Measurements from ENCODE around the gene SCUBE2.
A peak's percentile ranks its signal among the peaks of the same experiment; 100 is the strongest.
"Not testable (repeated sequence)": the region's sequence is repeated elsewhere in the genome, so short reads cannot be mapped to it uniquely, and the experiment has no call there.

Gene SCUBE2

DNA sequence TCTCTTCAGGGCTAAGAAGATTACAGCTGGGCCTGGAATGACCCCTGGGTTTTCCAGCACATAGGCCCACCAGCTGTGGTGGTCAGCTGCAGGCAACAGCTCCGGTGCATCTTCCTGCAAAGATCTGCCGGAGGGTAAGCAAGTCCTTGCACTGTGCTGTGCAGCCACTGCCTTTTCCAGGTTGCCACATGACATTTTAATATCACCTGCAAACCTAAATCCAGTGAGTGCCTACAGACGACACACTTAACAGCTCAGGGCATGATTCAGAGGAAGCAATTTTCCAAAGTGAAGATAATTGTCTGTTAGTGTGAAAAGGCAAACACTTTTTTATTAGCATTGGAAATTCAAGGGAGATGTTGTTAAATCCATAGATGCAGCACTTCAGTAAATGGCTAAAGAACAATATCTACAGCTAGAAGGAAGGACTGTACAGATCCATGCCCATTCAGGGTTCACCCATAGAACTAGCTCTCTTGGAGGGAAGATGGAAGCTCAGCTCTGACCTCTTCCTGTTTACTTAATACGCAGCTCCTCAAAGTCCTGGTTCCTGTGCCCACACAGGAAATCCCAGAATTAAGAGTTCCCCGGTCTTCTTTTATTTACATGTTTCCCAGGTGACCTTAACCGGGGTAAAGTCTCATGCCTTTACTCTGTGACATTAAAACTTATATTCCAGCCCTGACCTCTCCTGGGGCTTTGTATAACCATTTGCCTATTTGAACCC lies 74.3 kb downstream of the SCUBE2 start:
- Histone ChIP-seq H3K36me3 (ENCODE audit: insufficient read depth, low read length) (no peaks in the 10 kb centered on the region), H3K4me3 (ENCODE audit: low read length) (no peak overlapping the region)

DNA sequence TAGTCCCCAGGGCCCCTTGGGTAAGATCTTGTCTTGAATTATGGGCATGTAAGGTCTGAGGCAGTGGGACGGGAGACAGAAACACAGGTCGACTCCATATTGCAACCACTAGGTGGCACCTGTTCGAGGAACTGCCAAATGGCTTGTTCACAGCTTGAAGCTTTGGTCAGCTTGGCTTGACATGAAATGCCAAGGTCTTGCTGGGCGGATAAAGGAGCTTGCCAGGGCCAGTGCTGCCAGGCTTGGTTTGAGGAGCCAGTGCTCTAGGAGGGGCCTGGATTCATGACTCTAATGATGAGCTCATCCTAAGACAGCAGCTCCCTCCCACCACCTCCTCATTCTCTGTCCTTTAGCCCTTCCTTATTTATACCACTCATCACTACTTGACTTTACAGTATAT lies 75.7 kb downstream of the SCUBE2 start:
- Histone ChIP-seq H3K27me3 (ENCODE audit: insufficient read depth, low read length) (no peaks in the 10 kb centered on the region), H3K9me3 (ENCODE audit: low read length) (no peaks in the 10 kb centered on the region), H3K4me1 (ENCODE audit: insufficient read depth, low read length) (no peaks in the 10 kb centered on the region), H3K4me3 (ENCODE audit: low read length) (no peak overlapping the region), H2AFZ (ENCODE audit: low read depth, low read length) (no peak overlapping the region), H3K36me3 (ENCODE audit: insufficient read depth, low read length) (no peaks in the 10 kb centered on the region)

More for the DNA sequence above, 74.3 kb downstream of the SCUBE2 start:
- Histone ChIP-seq H3K9me3 (ENCODE audit: low read length) (no peaks in the 10 kb centered on the region), H2AFZ (ENCODE audit: low read depth, low read length) (no peak overlapping the region), H3K27me3 (ENCODE audit: insufficient read depth, low read length) (no peaks in the 10 kb centered on the region), H3K4me1 (ENCODE audit: insufficient read depth, low read length) (no peaks in the 10 kb centered on the region)

DNA sequence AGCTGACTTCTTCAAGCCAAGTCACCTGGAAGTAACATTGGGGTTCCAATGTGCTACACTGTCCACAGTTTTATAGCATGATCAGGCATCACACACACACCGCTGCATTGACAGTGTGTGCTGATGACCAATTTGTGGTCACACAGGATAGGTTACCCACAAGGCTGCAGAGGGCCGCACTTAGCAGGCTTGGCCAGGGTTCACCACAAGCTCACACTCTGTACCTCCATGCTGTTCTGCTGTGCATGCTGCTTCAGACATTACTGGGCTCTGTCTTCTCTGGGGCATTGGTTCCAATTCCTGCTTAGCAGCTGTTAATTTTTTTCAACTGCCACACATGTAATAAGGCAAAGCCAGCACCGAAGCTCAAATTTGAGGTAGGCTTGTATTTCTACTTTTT lies 76.6 kb downstream of the SCUBE2 start:
- Histone ChIP-seq H3K36me3 (ENCODE audit: insufficient read depth, low read length) (no peaks in the 10 kb centered on the region), H3K4me1 (ENCODE audit: insufficient read depth, low read length) (no peaks in the 10 kb centered on the region), H3K9me3 (ENCODE audit: low read length) (no peaks in the 10 kb centered on the region), H3K27me3 (ENCODE audit: insufficient read depth, low read length) (no peaks in the 10 kb centered on the region), H2AFZ (ENCODE audit: low read depth, low read length) (no peak overlapping the region), H3K4me3 (ENCODE audit: low read length) (no peak overlapping the region)

DNA sequence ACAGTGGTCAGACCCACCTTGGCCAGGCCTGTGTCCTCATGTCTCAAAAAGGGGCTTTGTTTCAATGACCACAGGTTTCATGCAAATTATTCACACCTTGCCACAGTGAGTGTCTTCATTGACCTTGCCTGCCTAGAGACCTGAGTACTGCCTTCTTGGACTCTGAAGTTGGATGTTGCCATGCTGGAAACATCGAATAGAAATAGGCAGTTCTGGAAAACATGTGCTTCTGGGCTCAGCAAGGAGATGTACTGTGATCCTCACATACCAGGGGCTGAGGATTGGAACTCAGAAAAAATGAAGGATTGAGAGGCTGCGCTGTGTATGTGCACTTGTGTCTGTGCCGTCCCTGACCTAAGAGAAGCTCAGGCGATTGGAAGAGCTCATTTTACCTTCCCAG lies 78.0 kb downstream of the SCUBE2 start:
- Histone ChIP-seq H2AFZ (ENCODE audit: low read depth, low read length) (no peak overlapping the region), H3K27me3 (ENCODE audit: insufficient read depth, low read length) (no peaks in the 10 kb centered on the region), H3K36me3 (ENCODE audit: insufficient read depth, low read length) (no peaks in the 10 kb centered on the region), H3K4me3 (ENCODE audit: low read length) (no peak overlapping the region), H3K4me1 (ENCODE audit: insufficient read depth, low read length) (no peaks in the 10 kb centered on the region), H3K9me3 (ENCODE audit: low read length) (no peaks in the 10 kb centered on the region)

DNA sequence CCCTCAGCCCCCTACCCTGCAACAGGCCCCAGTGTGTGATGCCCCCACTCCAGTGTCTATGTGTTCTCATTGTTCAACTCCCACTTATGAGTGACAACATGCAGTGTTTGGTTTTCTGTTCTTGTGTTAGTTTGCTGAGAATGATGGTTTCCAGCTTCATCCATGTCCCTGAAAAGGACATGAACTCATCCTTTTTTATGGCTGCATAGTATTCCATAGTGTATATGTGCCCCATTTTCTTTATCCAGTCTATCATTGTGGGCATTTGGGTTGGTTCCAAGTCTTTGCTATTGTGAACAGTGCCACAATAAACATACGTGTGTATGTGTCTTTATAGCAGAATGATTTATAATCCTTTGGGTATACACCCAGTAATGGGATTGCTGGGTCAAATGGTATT lies 81.9 kb downstream of the SCUBE2 start:
- H2AFZ ChIP-seq (ENCODE audit: low read depth, low read length); H3K36me3 ChIP-seq (ENCODE audit: insufficient read depth, low read length); H3K9me3 ChIP-seq (ENCODE audit: low read length); H3K4me1 ChIP-seq (ENCODE audit: insufficient read depth, low read length); H3K4me3 ChIP-seq (ENCODE audit: low read length): not testable (repeated sequence)
- peaks cover 37% of the 10 kb centered on the region for H3K27me3 ChIP-seq (ENCODE audit: insufficient read depth, low read length)

DNA sequence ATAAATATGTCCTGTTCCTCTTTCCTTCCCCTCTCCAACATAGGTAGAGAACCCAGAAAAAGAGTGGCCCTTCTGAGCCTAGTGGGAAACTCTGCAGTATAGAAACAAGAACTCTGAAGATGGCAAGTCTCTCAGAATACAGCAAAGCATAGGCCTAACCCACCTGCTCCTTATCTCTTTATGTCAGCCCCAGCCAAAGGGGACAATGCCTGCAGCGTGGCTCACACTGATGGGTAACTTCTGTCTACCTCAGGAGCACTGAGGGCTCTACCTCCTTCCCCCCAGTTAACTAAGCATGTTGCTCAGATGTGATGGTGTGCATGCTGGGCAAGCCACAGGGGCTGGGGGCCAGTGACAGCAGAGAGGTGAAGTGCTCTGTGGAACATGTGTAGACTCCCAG lies 82.7 kb downstream of the SCUBE2 start:
- Histone ChIP-seq H3K9me3 (ENCODE audit: low read length) (peaks cover 2% of the 10 kb centered on the region), H2AFZ (ENCODE audit: low read depth, low read length) (no peak overlapping the region), H3K4me1 (ENCODE audit: insufficient read depth, low read length) (no peaks in the 10 kb centered on the region), H3K4me3 (ENCODE audit: low read length) (no peak overlapping the region), H3K36me3 (ENCODE audit: insufficient read depth, low read length) (no peaks in the 10 kb centered on the region), H3K27me3 (ENCODE audit: insufficient read depth, low read length) (peaks cover 45% of the 10 kb centered on the region)

DNA sequence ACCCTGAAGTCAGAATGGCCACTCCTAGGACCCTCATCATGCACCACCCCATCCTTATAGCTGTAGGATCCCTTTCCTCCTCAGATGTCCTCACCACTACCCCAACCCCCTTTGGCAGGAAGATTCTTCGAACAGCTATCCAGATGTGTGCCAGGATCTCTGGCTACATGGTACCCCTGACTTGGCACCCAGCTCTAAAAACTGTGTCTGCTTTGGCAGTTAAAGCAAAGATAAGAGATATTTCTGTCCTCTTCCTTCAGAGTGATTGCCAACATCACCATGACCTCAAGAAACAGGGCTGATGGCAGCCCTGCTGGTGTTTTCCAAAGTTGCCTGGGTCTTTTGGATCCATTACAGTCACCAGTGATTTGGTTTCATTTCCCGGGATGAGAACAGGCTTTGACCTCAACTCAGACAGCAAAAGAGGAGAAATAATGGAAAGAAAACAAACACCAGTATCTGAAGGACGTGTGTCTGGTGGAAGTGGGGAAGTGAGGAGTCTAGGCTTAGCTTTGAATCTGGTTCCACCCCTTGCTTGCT lies 83.3 kb downstream of the SCUBE2 start:
- H2AFZ ChIP-seq (ENCODE audit: low read depth, low read length) = no peak overlapping the region
- H3K36me3 ChIP-seq (ENCODE audit: insufficient read depth, low read length) = no peaks in the 10 kb centered on the region
- H3K4me3 ChIP-seq (ENCODE audit: low read length) = no peak overlapping the region
- peaks cover 3% of the 10 kb centered on the region for H3K4me1 ChIP-seq (ENCODE audit: insufficient read depth, low read length)
- H3K27me3 ChIP-seq (ENCODE audit: insufficient read depth, low read length) = peaks cover 50% of the 10 kb centered on the region
- H3K9me3 ChIP-seq (ENCODE audit: low read length) = peaks cover 2% of the 10 kb centered on the region

DNA sequence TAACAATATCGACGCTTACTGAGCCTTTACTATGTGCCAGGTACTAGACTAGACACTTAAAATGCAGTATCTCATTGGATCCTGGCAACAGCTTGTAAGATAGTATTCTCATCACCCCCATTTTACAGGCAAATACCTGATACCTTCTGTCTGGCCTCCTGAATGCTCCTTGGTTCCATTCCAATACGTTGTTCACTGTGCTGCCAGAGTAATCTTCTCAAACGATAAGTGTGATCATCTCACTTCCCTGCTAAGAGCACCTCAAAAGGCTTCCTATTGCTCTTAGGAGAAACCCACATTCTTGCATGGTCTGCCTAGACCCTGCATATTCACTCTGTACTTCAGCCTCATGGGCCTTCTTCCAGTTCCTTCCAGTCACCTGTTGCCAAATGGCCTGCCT lies 86.3 kb downstream of the SCUBE2 start:
- peaks cover 8% of the 10 kb centered on the region for H3K4me1 ChIP-seq (ENCODE audit: insufficient read depth, low read length)
- no peak overlapping the region for H3K4me3 ChIP-seq (ENCODE audit: low read length)
- H3K9me3 ChIP-seq (ENCODE audit: low read length) = peaks cover 2% of the 10 kb centered on the region
- H3K36me3 ChIP-seq (ENCODE audit: insufficient read depth, low read length) = no peaks in the 10 kb centered on the region
- peaks cover 70% of the 10 kb centered on the region for H3K27me3 ChIP-seq (ENCODE audit: insufficient read depth, low read length)
- H2AFZ ChIP-seq (ENCODE audit: low read depth, low read length) = no peak overlapping the region

DNA sequence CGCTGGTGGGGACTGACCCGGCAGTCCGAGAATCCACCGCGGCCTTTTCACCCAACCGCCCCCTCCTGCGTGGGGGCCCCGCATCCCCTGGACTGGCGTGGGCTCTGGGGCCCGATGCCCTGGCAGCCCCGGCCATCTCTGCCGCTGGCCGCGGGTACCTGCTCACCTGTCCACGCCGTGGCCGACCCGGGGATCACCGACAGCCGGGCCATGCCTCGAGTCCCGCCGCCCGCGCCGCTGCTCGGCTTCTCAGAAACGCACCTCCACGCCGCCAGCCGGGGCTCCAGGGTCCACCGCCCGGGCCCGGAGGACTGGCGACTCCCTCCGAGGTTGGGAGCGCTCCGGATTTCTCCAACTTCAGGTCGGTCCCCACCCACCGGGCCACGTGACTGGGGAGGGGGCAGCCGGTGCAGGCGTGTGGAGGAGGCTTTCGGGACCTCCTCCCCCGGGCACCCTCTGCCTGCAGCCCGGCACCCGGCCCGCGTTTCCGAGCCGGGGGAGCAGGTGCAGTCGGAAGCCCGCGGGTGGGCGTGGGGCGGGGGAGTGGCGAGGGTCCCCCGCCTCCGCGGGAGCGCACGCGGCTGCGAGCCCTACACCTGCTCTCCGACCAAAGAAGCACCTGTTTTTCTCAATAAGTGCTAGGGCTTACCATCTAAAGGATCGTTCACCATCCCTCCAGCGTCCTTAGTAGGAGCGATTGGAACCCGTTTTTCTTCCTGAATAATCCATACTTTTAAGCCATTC lies 87.0 kb downstream of the SCUBE2 start:
- H2AFZ ChIP-seq (ENCODE audit: low read depth, low read length) = peak overlapping the region; percentile 92
- peaks cover 8% of the 10 kb centered on the region for H3K4me1 ChIP-seq (ENCODE audit: insufficient read depth, low read length)
- H3K36me3 ChIP-seq (ENCODE audit: insufficient read depth, low read length) = no peaks in the 10 kb centered on the region
- peaks cover 73% of the 10 kb centered on the region for H3K27me3 ChIP-seq (ENCODE audit: insufficient read depth, low read length)
- H3K4me3 ChIP-seq (ENCODE audit: low read length) = peak overlapping the region; percentile 44
- H3K9me3 ChIP-seq (ENCODE audit: low read length) = peaks cover 2% of the 10 kb centered on the region

DNA sequence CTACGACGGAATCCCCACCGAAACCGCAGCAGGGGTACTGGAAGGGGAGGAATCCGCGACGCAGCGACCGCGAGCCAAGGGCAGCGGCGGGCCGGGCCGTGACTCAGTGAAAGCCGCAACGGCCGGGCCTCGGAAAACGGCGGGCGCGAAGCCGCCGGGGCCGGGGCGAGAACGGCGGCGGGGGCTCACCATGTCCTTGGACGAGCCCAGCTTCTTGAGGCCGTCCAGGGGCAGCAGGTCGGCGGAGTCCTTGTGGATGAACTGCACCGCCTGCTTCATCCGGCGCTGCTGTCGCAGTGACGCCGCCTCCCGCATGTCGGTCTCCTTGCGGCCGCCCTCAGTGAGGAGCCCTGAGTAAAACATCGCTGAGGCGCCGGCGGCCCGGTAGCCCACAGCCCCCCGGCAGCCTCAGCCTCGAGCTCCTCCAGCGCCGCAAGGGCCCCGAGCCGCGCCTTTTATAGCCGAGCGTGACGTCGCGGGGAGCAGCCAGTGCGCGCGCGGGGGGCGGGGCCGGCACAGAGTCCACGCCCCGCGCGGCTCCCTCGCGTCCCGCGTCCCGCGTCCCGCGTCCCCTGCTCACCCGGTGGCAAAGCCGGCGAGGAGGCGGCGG lies 87.7 kb downstream of the SCUBE2 start, which contains the start of gene NRIP3:
NRIP3 (minus strand) TSS at position 429 of the 610 bp plus-strand sequence; CDS start at position 363, 66 bp downstream.
- Histone ChIP-seq H3K4me3 (ENCODE audit: low read length) (peak within 1 kb of the TSS; percentile 44), H3K9me3 (ENCODE audit: low read length) (peaks cover 2% of the 10 kb centered on the region), H2AFZ (ENCODE audit: low read depth, low read length) (peak within 1 kb of the TSS; percentile 92), H3K27me3 (ENCODE audit: insufficient read depth, low read length) (peaks cover 73% of the 10 kb centered on the region), H3K4me1 (ENCODE audit: insufficient read depth, low read length) (peaks cover 8% of the 10 kb centered on the region), H3K36me3 (ENCODE audit: insufficient read depth, low read length) (no peaks in the 10 kb centered on the region)

DNA sequence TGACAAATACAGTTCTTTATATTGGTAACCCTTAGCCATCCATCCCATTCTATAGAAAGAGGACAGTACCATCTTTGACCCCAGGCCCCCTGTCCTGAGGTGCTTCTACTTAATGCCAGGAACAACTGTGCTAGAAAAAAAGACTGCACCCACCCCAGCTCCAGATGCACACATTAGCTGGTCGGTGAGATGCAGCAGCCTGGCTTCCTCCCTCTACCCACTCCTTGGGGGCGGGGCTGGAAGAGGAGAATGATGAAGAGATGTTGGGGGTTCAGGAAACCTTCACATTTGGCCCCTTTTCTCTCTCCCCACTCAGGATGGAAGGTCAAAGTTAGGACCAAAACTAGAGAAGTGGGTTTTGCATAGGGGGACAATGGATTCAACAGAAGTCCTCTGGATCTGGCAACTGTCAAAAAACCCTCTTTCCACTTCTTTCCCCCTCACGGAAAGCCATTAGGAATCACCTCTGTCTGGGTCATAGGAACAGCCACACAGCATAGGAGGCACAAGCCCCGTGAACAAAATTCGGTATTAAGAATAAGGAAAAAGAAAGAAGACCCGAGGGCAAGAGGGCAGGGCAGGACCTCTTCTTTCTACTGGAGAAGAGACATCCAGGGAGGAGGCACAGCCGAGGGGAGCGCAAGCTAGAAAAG lies 88.4 kb downstream of the SCUBE2 start:
- peaks cover 2% of the 10 kb centered on the region for H3K9me3 ChIP-seq (ENCODE audit: low read length)
- H3K36me3 ChIP-seq (ENCODE audit: insufficient read depth, low read length) = no peaks in the 10 kb centered on the region
- peaks cover 71% of the 10 kb centered on the region for H3K27me3 ChIP-seq (ENCODE audit: insufficient read depth, low read length)
- peaks cover 8% of the 10 kb centered on the region for H3K4me1 ChIP-seq (ENCODE audit: insufficient read depth, low read length)
- peak overlapping the region; percentile 44 for H3K4me3 ChIP-seq (ENCODE audit: low read length)
- H2AFZ ChIP-seq (ENCODE audit: low read depth, low read length) = peak overlapping the region; percentile 92

DNA sequence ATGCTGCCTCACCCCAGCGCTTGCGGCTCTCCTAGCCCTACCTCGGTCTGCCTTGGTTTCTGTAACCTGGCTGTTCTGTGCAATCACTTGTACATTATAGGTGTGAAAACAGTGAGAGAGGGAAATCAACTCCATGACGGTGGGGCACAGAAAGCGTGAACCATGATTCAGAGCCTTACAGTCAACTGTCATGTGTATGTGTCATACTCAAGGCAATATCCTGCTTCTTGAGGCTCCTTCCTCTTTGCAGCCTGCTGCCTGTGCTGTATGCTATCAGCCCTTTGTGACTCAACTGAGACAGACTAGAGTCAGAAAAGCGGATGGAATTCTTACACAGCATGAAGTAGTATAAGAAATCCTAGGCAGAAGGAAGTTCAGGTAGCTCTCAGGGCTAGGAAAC lies 89.7 kb downstream of the SCUBE2 start:
- Histone ChIP-seq H3K27me3 (ENCODE audit: insufficient read depth, low read length) (peaks cover 60% of the 10 kb centered on the region), H3K4me3 (ENCODE audit: low read length) (no peak overlapping the region), H2AFZ (ENCODE audit: low read depth, low read length) (no peak overlapping the region), H3K4me1 (ENCODE audit: insufficient read depth, low read length) (peaks cover 8% of the 10 kb centered on the region), H3K36me3 (ENCODE audit: insufficient read depth, low read length) (no peaks in the 10 kb centered on the region), H3K9me3 (ENCODE audit: low read length) (peaks cover 2% of the 10 kb centered on the region)

DNA sequence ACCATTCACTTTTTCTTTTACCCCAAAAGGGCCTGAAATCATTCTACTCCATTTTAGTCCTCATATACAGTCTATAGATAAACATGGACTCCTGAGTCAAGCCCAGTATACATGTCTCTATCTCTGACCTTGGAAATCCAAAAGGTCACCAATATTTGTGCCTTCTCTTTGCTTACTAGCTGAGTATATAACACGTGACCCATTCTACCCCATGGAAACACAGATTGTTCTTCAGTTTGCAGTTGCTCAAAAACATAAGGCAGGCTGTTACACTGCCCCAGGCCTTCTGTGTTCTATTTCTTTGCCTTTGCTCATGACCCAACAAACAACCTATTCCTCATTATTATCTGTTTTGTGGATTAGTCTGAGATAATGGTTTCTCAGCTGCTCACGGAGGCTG lies 93.4 kb downstream of the SCUBE2 start:
- H3K9me3 ChIP-seq (ENCODE audit: low read length) = no peaks in the 10 kb centered on the region
- H3K27me3 ChIP-seq (ENCODE audit: insufficient read depth, low read length) = peaks cover 24% of the 10 kb centered on the region
- H3K4me1 ChIP-seq (ENCODE audit: insufficient read depth, low read length) = peaks cover 7% of the 10 kb centered on the region
- no peak overlapping the region for H3K4me3 ChIP-seq (ENCODE audit: low read length)
- H3K36me3 ChIP-seq (ENCODE audit: insufficient read depth, low read length) = no peaks in the 10 kb centered on the region
- H2AFZ ChIP-seq (ENCODE audit: low read depth, low read length) = no peak overlapping the region

All from neuron (in vitro differentiated cells).